SHP77 (cell line): ENCODE measurements around the gene GNB4.

Experiments used
- DNase-seq, 2 experiments: peaks; one replicate each; lab custom pipeline; 2025; lab: John Stamatoyannopoulos, UW

The GNB4 gene

DNA sequence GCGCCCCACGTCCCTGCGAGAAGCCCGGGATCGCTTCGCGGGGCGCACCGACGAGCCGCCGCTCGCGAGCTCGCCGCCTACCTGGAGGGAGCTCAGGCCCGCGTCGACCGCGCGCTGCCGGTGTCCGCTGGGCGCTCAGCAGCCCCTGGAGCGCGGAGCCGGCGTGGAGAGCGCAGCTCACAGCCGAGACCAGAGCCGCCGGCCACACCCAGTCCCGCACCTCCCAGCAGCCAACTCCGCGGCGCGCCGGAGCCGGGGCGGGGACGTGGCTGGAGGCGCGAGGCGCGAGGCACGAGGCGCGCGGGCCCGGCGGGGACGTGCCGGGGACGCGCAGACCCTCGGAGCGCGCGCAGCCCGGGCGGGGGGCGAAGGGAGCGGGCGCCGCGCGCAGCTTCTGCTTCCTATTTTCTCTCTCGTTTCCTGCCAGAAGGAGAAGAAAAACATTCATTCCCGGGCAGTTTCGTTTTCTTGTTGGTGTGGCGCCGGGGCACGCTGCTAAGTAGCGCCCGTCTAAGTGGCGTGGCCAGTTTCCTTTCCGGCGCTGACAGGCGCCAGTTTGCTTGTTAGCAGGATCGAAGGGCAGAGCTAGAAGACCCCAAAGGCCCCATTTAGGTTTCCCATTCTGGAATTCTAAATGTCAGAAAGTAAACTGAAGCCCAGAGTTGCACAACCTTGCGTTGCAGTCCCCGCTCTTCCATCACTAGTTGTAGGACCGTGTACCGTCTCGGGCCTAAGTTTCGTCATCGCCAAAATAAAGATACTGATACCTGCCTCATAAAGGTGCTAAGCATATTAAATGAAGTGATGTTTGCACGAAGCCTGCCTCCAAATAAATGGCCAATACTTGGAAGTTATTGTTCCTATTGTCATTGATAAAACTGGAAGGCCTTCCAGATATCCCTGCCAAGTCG, at the start of gene GNB4:
Gene GNB4 (minus strand): TSS at position 206 of the 911 bp plus-strand sequence. CDS start 25,270 bp downstream, outside the sequence.
- peak; percentile 53 to 63 for DNase-seq

DNA sequence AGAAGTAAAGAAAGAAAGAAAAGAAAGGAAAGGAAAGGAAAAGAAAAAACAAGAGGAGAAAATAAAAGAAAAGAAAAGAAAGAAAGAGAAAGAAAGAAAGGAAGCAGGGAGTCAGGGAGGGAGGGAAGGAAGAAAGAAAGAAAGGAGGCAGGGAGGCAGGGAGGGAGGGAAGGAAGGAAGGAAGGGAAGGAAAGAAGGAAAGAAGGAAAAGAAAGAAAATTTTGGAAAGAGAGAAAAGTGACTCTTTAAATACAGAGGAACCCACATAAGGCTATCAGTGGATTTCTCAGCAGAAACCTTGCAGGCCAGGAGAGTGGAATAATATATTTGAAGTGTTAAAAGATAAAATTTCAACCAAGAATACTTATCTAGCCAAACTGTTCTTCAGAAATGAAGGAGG, 44.2 kb upstream of the GNB4 start:
- no peak for DNase-seq

DNA sequence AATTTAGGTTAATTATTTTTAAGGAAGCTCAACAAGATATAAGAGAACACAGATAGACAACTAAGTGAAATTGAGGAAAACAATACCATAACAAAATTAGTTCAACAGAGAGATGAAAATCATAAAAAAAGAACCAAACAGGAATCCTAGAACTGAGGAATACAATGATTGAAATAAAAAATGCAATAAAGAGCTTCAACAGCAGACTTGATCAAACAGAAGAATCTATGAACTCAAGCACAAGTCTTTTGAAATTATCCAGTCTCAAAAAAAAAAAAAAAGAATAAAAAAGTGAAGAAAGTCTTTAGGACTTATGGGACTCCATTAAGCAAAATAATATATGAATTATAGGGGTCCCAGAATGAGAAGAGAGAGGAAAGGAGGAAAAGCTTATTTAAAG, 42.0 kb upstream of the GNB4 start:
- no peak for DNase-seq

DNA sequence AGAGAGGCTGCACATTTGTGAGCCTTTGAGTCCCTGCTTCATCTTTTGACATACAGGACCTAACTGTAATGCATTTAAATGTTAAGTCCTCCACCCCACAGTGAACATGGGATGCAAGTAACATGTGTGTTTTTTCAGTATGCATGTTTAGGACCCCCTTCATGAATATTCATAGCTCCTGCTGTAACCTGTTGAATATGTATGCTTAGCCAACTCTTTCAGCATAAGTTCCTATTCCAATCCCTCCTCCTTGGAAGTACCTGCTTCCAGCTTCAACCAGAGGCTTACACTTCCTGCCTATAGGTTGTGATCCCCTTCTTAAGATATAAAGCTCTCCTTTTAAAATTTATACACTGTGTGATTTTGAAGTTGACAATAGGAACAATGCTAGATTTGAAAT, 36.9 kb upstream of the GNB4 start:
- no peak for DNase-seq

DNA sequence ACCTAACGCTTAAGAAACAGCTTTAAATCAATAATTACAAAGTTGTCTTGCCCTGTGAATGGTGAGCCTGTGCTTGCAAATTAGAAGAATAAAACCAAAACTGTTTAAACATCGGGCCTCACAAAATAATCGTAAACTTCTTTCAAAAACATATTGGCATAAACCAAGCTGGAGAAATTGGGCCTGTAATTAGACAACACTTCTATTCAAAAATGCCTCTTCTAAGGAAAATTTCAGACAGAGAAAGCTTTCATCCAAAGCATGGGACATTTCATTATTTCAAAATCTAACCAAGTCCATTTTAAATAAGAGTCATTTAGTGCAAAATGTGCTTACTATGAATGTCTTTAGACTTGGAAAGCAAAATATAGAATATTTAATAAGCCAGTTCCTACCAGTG, 35.5 kb upstream of the GNB4 start:
- no peak for DNase-seq

DNA sequence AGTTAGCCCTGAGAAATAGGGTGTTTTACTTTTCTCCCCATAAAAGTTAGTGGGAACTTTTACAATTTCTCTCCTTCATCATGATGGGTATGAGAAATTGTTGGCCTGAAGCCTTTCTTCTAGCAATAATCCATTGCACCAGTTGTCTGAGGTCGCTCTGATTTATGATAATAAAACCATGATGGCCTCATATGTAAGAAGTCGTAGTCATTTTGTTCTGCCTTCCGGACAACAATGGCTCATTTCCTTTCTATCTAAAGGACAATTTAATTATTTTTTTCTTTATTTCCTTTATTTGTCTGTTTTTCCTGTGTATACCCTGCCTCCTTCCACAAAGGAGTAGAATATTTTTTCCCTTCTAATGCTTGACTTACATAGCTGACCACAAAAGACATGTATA, 31.6 kb upstream of the GNB4 start:
- DNase-seq, result no peak

DNA sequence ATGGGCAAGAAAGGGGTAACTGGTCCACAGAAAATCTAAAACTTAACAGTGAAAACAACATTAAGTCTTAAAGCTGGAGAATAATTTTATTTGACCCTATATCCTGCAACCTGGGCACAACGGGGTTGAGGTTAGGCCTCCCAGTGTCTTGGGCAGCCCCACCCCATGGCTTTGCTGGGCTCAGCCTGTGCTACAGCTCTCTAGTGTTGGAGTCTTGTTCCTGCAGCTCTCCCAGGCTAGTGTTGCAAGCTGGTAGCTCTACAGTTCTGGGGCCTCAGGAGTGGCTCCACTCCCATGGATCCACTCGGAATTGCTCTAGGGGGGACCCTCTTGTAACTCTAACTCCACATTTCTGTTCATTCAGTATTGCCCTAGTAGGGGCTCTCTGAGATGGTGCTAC, 24.9 kb upstream of the GNB4 start:
- no peak for DNase-seq

DNA sequence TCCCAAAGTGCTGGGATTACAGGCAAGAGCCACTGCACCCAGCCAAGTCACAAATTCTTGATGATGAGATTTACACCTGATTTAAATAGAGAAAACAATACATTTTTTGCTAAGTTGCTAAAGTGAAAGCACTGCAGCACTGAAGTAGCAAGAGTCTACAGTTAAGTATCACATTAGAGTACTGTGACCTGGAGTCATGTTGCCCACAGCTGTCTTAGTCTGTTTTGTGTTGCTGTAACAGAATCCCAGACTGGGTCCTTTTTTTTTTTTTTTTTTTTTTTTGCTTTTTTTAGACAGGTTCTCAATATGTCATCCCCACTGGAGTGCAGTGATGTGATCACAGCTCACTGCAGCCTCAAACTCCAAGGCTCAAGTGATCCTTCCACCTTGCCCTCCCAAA, 23.2 kb upstream of the GNB4 start:
- no peak for DNase-seq

DNA sequence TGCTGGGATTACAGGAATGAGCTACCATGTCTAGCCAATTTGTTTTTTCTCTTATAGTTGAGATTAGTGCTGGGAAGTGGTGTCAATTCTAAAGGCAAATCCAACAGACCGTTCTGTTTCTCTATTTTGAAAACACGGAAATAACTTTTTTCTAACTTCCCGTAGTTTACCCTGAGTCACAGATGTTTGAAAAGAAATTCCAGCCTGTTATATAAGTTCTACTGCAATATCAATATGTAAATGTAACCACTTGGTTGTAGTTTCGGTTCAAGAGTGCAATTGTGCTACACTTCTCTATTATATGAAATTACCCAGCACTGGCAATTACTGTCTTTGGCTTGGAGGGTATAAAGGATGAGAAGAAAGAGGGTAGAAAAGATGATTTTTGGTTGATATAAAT, 22.3 kb upstream of the GNB4 start:
- DNase-seq, result no peak

DNA sequence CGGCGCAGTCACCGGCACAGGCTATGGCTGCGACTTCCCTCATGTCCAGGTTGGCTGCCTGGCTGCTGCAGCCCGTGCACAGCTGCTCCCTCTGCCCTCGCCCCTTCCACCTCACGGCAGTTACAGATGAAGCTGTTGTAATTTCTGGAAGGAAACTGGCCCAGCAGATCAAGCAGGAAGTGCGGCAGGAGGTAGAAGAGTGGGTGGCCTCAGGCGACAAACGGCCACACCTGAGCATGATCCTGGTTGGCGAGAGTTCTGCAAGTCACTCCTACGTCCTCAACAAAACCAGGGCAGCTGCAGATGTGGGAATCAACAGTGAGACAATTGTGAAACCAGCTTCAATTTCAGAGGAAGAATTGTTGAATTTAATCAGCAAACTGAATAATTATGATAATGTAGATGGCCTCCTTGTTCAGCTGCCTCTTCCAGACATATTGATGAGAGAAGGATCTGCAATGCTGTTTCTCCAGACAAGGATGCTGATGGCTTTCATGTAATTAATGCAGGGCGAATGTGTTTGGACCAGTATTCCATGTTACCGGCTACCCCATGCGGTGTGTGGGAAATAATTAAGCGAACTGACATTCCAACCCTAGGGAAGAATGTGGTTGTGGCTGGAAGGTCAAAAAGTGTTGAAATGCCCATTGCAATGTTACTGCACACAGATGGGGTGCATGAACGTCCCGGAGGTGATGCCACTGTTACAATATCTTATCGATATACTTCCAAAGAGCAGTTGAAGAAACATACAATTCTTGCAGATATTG, 13.2 kb upstream of the GNB4 start:
- no peak for DNase-seq

DNA sequence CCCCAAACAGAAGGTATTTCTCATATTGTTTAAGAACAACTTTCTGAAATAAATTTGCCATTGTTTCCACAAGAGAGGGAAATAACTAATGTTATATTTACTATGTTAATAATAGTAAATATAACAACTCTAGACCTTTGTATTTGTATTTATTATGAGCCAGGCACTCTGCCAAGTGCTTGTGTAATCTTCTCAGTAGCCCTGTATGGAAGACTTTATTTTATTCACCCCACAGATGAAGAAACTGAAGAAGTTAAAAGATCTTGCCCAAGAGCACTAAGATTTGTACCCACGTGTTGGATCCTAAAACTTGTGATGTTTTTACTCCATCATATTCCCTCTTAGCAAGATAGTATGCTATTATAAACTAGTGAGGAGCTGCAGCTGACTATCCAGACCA, 12.0 kb upstream of the GNB4 start:
- DNase-seq, result no peak

DNA sequence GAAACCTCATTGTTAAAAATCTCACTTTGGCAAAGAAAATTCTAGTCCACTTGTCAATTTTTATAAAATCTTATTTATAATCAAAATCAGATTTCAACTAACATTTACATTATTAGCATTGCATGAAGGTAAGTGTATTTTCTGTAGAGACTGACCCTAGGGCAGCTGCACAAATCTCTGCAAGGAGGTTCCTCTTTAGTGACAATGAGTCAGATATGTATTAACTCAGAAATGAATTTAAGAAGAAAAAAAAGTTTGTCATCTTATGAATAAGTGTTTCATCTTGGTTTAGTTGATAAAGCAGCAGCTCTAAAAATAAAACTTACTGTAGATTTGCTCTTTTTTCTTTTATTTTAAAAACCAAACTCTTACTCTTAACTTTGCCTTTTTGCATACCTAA, 9.0 kb upstream of the GNB4 start:
- DNase-seq, result no peak

DNA sequence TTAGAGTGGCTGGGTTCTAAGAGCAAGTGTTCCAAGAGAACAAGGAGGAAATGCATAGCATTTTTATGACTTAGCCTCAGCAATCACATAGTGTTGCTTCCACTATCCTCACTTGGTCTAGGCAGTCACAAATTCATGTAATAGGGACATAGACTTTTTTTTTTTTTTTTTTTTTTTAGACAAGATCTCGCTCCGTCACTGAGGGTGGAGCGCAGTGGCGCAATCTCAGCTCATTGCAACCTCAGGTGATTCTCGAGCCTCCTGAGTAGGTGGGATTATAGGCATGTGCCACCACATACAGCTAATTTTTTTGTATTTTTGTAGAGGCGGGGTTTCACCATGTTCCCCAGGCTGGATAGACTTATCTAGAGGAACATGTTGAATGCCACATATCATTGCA, 4.7 kb upstream of the GNB4 start:
- DNase-seq, result no peak

DNA sequence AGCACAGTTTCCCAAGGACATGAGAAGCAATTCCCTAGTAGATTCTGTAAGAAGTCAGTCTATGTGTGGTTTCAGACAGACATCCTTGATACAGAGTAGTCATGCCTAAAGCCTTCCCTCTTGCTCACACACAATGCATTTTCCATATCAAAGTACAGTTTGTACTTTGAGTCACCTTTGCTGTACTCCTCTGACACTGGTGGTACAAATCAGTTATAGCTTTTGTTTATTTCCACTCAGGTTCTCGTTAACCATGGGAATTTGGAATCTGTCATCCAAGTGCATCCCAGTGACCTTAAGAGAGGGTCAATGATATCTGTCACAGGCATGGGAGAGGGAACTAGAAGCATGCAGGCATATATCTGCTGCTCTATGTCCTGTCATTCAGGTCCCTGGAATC, 3.6 kb upstream of the GNB4 start:
- no peak for DNase-seq

DNA sequence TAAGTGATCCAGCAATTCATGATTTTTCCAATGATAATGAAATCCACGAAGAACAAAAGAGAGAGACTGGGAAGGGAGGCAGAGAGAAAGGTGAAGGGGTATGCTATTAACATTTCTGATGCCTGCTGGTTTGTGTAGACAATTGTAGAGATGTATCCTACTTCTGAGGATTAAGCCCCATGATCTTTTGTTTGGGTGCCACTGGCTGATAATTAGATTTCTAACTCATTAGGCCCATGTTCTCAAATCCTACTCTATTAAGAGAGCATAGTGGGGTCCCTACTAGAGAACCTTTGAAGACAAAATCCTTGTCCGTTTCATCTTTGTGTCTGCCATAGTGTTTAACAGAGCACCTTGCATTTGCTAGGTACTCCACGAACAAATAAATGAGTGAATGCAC, 2.7 kb upstream of the GNB4 start:
- DNase-seq, result no peak

DNA sequence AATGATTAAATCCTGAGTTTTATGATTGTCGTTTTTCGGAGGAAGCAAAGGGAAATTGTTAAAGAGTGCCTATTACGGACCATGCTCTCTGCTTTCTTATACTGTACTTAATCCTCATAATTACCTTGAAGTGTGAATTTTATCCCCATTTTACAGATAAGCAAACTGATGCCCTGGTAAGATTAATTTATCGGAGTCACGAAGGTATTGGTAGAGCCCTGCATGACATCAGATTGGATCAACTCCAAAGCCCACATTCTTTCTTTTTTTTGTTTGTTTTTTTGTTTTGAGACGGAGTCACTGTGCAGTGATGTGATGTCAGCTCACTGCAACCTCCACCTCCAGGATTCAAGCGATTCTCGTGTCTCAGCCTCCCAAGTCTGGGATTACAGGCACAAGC, 1.6 kb upstream of the GNB4 start:
- no peak for DNase-seq

DNA sequence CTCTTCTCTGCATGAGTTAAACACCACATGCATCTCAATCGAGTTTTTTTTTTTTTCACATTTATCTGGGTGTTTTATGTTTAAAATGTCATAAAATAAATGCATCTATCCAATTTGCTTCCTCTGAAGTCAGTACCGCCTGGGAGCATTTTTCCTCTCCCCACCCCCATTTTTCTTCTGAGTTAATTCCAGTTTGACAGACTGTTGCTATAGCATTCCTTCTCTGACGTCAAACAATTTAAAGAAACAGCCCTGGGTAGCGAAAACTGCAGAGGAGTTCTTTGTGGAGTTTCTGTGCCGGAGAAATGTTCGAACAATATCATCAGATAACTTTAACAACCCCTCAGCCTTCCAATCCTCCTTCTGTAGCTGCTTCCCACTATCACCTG, 900 bp upstream of the GNB4 start:
- DNase-seq, result peak in 1 of 2 experiments; percentile 20

DNA sequence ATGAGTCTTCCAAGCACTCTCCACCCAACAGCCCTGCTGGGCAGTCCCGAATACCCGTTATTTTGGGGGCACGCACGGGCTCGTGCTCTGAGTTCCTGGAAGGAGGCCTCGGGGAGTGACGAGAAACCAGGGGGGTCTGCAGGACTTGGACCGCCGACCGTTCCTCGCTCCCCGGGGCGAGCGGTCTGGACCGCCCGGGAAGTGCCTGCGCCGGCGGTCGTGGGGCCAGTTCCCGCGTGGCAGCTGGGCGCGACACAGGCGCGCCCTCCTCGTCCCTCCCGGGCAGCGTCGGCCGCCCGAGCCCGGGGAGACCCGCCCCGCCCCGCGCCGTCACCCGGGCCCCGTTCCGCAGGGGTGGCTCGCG, 387 bp downstream of the GNB4 start:
- DNase-seq, result no peak

DNA sequence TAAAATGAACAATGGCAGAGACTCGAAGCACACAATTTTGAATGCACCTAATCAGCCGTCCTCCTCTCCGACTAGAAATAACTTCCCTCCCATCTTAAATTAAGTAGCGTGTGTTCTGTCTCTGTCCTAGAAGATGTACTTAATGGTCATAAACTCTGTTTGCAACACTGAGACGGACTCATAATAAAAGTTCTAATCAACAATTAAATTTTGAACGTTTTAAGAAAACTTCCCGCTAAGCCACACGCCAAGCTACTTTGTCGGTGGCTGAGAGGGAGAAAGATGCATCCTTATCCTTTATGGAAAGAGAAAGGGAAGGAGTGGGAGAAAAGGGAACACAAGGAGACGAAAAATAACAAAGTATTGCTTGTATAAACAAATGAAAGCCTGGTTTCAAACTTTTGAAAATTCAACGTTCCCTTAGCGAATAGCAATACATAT, 989 bp downstream of the GNB4 start:
- no peak for DNase-seq

DNA sequence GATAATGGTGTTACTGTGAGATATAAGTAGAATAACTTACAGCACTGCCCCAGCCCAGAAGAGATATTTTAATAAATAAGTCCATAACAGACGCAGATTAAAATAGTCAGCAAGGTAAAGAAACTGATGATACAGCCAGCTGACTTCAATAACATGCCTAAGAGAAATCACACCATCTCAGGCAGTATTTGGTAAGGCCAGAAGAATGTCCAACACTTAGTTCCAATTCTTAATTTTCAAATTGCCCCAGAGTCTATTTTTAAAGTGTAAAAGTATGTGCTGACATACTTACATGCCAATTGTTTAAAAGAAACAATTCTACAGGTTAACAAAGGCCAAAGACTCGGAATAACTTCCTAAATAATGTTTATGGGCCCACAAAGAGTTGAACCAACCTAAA, 1.6 kb downstream of the GNB4 start:
- no peak for DNase-seq

DNA sequence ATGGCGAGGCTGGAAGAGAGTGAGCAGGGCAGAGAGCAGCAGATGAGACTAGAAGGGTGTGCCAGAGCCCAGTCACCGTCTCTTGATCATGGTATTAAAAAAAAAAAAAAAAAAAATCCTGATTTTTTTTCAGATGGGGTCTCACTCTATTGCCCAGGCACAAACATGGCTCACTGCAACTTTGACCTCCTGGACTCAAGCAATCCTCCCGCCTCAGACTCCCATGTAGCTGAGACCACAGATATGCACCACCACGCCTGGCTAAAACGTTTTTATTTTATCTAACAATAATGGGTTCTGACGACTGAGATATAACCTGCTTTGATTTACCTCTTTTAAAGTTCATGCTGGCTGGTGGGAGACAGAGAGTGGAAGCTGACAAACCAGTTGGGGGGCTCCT, 4.0 kb downstream of the GNB4 start:
- no peak for DNase-seq

DNA sequence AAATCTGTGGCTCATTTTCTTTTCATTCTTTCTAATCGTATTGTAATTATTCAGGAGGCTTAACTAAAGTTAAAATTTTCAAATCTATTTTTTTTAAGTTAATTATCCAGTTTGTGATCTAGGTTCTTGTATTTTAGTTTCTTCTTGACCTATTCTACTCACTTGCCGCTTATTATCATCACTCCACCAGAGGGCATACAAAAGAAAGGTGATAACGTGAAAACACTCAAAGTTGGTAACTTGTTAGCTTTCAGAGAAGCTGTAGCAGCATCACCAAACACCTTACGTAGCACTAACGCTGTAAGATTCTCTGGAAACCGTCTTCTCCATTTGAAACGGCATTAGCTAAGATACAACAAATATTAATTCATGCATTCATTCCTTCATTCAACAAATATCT, 4.8 kb downstream of the GNB4 start:
- DNase-seq, result no peak

DNA sequence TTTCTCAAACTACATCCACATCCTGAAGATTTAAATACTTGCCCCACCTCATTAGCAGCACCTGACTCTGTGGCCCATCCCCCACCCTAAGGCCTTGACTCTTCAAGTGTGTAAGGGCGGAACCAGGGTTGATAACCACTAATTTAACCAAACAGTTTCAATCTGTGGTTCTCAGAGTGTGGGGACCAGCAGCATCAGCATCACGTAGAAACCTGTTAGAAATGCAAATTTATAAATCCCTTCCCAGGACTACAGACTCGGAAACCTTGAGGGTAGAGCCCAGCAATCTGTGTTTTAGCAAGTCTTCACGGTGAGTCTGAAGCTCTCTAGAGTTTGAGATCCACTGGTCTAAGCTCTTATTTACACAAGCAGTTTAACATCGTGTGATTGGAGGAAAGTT, 12.4 kb downstream of the GNB4 start:
- no peak for DNase-seq
